HG03175 (cell line): ENCODE results near the gene RBM20.

Experiments
- ATAC-seq: cut with Tn5 transposase; IDR thresholded peaks from one replicate; pipeline ENCODE4 v1.9.1; 2021; ENCODE audit warnings: mild to moderate bottlenecking, moderate library complexity; ENCODE audit not compliant: unreplicated experiment

RBM20 gene

DNA sequence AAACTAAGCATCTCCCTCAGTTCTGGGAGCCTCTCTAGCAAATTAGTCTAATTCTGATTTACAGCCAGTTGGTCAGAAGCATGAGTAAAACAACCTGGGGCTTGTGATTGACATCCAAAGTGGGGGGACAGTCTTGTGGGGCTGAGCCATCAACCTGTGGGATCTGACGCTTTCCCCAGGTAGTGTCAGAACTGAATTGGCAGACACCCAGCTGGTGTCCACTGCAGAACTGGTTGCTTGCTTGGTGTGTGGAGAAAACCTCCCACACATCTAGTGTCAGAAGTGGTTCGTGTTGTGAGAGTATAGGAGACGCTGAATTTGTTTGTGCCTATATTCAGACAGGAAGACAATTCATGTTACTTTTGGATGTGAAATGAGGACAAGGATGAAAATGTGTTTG, 135.4 kb downstream of the RBM20 start:
- ATAC-seq = no peak

- no peak for ATAC-seq
Measured at GRCh38 chr10:110780704-110781103, 136.6 kb downstream of the RBM20 start.

DNA sequence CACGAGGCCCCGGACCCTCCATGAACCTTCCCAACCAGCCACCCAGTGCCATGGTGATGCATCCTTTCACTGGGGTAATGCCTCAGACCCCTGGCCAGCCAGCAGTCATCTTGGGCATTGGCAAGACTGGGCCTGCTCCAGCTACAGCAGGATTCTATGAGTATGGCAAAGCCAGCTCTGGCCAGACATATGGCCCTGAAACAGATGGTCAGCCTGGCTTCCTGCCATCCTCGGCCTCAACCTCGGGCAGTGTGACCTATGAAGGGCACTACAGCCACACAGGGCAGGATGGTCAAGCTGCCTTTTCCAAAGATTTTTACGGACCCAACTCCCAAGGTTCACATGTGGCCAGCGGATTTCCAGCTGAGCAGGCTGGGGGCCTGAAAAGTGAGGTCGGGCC, 137.0 kb downstream of the RBM20 start:
- ATAC-seq = no peak

DNA sequence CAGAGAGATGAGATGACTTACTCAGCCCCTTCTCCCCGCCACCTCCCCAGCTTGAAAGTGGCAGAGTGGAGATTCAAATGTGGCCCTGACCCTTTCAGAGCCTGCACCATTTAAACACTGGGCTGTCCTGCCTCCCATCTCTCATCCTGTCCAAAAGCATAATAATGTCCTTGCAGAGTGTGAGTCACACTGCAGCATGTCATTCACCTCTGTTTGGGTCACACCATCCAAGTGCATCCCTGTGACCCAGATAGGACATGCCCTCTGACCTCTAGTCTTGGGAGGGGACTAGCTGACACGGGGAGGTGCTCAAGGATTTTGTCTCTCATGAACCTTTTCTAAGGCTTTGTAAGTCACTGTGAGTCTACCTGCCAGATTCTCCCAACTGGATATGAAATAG, 138.5 kb downstream of the RBM20 start:
- no peak for ATAC-seq

DNA sequence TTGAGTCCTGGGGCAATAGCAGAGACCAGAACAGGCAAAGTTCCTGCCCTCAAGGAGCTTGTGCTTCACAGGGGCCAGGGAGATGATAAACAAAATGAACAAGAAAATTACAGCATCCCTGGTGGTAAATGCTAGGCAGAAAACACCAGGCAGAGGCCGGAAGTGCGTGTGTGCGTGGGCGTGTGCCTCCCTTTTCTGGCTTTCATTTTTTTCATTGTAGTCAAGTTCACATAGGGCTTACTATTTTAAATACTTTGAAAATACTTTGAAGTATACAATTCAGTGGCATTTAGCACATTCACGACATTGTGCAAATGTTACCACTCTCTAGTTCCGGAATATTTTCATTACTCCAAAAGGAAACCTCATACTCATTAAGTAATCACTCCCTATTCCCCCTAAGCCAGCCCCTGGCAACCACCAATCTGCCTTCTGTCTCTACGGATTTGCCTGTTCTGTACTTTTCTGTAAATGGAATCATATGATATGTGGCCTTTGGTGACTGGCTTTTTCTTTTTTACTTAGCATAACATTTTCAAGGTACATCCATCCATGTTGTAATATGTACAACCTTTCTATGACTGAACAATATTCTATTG, 139.5 kb downstream of the RBM20 start:
- ATAC-seq = no peak

DNA sequence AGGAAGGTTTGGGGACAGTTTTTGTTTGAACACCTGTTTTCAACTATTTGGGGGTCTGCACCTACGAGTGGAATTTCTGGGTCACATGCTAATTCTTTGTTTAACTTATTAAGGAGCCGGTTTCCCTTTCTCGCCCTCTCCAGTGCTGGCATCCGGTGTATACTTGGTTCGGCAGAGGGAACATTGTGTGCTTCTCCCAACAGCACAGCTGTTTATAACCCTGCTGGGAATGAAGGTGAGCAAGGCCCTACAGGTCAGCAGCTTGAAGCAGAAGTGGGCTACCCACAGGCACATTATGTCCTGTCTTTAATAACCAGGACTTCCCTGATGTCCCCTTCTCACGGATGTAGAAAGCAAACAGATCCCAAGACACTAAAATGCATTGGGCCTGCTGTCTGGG, 140.1 kb downstream of the RBM20 start:
- no peak for ATAC-seq

- ATAC-seq = no peak
Measured at GRCh38 chr10:110786172-110786571, 142.0 kb downstream of the RBM20 start.

DNA sequence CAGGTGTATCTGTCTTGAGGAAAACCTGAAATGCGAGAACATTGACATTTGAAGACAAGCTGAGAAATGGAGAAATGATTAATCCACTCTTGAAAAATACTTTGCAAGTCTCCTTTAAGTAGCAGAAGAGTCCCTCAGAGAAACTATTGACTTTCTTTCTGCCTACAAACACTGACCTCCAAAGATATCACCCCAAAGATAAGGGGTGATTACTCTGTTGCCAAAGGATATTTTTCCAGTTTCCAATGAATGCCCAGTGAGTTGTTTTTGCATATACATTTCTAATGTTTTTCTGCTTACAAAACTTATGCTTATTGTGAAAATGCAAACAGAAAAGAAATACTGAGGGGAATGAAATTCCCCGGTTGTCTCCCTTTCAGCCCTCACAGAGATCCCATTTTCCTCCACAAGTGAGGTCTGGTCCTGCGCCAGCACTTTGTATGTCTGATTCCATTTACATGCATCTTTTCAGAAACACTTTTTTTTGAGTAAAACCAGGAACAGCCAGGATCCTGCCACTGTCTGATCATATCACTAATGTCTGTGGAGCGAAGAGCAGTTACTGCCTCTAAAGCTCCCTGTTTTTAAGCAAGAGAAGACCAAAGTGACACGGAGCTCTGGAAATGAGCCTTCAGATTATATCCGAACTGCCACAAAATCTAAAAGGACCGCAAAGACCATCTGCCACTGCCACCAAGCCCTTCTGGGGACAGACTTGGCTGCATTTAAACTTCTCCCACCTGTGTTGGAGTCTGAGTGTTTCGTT, 144.7 kb downstream of the RBM20 start:
- no peak for ATAC-seq

- no peak for ATAC-seq
Measured at GRCh38 chr10:110789604-110790433, 145.7 kb downstream of the RBM20 start.

DNA sequence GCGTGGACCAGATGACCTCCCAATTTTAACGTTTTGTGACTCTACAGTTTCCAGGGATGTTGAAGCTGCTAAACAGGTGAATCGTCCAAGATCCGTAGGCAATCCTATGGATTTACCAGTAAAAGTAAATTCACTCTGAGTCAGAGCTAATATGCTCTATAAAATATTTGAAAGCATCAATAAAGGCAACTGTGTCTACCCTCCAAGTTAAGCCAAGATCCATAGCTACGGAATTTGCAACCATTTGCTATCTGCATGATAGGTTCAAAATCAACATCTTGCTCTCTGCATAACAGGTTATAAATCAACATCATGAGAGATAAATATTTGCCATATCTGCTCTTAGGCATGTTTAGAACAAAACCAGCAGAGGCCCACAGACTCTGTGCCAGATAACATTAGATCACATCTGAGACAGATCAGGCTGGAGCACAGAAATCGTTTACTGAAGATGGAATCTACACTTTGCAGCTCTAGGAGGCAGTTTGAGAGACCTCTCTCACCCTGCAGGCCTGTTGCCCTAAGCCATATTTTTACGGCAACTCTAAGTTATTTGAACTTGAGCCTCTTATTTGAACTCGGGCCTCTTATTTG, 146.9 kb downstream of the RBM20 start:
- ATAC-seq = no peak

DNA sequence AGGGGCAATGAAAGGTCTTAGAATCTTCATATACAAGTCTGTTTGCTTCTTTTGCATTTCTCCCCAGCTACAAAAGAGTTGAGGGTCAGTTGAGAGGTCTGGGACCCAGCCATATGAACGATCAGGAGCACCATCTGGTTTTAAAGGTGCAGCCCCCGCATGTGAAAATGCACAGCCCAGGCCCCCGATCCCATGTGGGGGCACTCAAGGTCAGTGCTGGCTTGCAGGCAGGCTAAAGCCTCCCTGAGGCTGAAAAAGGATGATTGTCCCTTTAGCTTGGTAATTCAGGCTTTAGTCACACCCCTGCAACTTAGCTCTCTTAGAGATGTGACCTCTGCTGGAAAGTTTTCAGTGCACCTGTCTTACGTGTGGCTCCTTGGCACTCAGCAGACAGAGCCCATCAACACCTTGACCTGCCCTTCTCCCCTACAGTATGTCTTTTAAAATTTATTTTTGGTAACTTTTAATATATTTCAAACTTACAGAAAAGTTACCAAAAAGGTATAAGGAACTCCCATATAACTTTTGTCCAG, 147.5 kb downstream of the RBM20 start:
- ATAC-seq = no peak

GRCh38 chr10:110792476-110793125, 148.5 kb downstream of the RBM20 start:
- no peak for ATAC-seq

GRCh38 chr10:110793128-110793812, 149.1 kb downstream of the RBM20 start:
- ATAC-seq = no peak

GRCh38 chr10:110793886-110794285, 149.8 kb downstream of the RBM20 start:
- no peak for ATAC-seq

DNA sequence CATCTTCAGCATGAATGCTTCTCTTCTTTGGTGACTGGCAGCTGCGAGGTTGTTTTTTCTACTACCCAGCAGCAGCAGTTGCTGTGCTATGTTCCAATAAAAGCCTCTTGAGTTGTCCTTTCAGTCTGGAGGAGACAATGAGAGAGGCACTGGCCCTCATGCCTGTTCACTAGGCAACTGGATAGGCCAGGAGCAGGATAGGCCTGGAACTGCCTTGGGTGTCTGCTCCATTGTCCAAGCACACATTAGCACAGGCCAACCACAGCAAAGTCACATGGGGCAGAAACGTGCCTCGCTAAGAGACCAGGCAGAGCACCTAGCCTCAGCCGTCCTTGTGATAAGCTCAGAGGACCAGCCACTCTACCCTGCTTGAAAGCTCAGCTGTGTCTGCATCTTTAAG, 150.7 kb downstream of the RBM20 start:
- no peak for ATAC-seq

DNA sequence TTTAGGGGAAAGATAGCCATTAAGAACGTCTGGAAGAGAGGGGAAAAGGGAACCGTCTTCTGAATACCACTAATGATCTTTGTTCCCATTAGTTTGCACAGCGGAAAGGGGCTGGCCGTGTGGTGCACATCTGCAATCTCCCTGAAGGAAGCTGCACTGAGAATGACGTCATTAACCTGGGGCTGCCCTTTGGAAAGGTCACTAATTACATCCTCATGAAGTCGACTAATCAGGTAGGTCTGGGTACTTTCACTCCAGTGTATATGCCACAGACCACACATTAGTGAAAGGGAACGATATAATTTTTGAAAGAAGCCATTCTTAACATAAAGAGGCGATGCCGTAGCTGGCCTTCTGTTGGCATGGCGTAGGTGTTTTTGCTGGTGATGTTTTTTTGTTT, 153.3 kb downstream of the RBM20 start:
- ATAC-seq = no peak

DNA sequence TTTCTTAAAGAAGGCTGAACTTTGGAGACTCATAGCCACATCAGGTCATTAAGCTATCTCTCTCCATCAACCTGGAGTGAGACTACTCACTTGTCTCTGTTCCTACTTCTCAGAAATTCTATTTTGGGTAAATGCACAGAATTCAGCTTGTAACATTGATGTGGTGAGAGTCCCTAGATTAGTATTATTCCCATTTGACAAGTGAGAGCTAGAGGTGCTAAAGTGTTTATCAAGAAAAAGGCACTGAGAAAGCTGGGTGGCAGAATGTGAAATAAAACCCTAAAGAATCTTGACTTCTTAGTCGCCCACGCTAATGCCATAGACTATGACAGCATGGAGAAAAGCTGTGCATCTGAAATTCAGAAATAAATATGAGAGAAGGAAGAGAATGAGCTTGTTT, 154.2 kb downstream of the RBM20 start:
- ATAC-seq = no peak

- ATAC-seq = no peak
Measured at GRCh38 chr10:110802090-110802489, 158.0 kb downstream of the RBM20 start.

GRCh38 chr10:110802551-110803238, 158.6 kb downstream of the RBM20 start:
- ATAC-seq = peak; percentile 35
